H1 (cell line): ENCODE measurements around the gene SH3GL2. TPM values are rescaled to one million over a fixed set of nuclear protein-coding genes. Genes with fewer than 3 reads are reported as not detected.

Experiments
- CTCF ChIA-PET: fragments of 300-600 bp; sonication (Branson Sonifier 250); formaldehyde crosslinking; loops from one replicate; lab custom pipeline; 2021; ENCODE audit not compliant: partially characterized antibody; lab: Charles Lee
- POLR2A ChIA-PET: fragments of 300-600 bp; sonication (Branson Sonifier 250); formaldehyde crosslinking; loops from one replicate; lab custom pipeline; 2021; ENCODE audit warnings: inconsistent platforms; ENCODE audit not compliant: partially characterized antibody; lab: Charles Lee
- DNase-seq, 2 experiments: peaks; one replicate each; pipeline versions ENCODE4 v3.0.0 to v3.0.0-alpha.2; 2010 to 2022; ENCODE audit warnings: low spot score in 2 of 2, low read depth in 1 of 2, mixed read lengths in 1 of 2
- FAIRE-seq: peaks from 2 replicates; lab custom pipeline; 2011; peaks lifted over from hg19 to GRCh38; lab: Jason Lieb, UNC
- H2AFZ ChIP-seq: 2 replicates; pipeline ENCODE4 v1.8.1; 2012; ENCODE audit warnings: low read length, inconsistent platforms
- H2AK5ac ChIP-seq: 2 replicates; pipeline ENCODE4 v1.6.1; 2013; ENCODE audit warnings: low read depth, low read length
- H2BK120ac ChIP-seq: replicated peaks from 2 replicates; pipeline ENCODE3; 2013; ENCODE audit warnings: low read depth, low read length, inconsistent platforms
- H2BK12ac ChIP-seq: 2 replicates; pipeline ENCODE4 v1.6.1; 2013; ENCODE audit warnings: low read depth, low read length
- H2BK15ac ChIP-seq: 2 replicates; pipeline ENCODE4 v1.6.1; 2013; ENCODE audit warnings: low read length
- H2BK20ac ChIP-seq: 2 replicates; pipeline ENCODE4 v1.6.1; 2013; ENCODE audit warnings: low read length
- H2BK5ac ChIP-seq: 2 replicates; pipeline ENCODE4 v1.6.1; 2013; ENCODE audit warnings: low read depth, low read length
- H3K14ac ChIP-seq: 2 replicates; pipeline ENCODE4 v1.6.1; 2013; ENCODE audit warnings: inconsistent platforms; ENCODE audit not compliant: insufficient read length
- H3K18ac ChIP-seq: 2 replicates; pipeline ENCODE4 v1.6.1; 2013; ENCODE audit warnings: low read length; ENCODE audit errors: extremely low read depth
- H3K23ac ChIP-seq: 2 replicates; pipeline ENCODE4 v1.6.1; 2013; ENCODE audit warnings: inconsistent platforms; ENCODE audit not compliant: insufficient read length
- H3K23me2 ChIP-seq: 2 replicates; pipeline ENCODE4 v1.6.1; 2013; ENCODE audit warnings: low read depth, low read length
- H3K27ac ChIP-seq: 2 replicates; pipeline ENCODE4 v1.6.1; 2011; ENCODE audit warnings: low read depth, low read length, inconsistent platforms
- H3K27me3 ChIP-seq, 4 experiments: replicated peaks in 1 of 4; 1 replicate in 1 of 4; 2 replicates in 3 of 4; pipeline versions ENCODE4 v1.6.1 to v1.8.1; 2011 to 2013; ENCODE audit warnings: low read length in 3 of 4, mild to moderate bottlenecking in 3 of 4, inconsistent platforms in 2 of 4, mixed read lengths in 2 of 4, moderate library complexity in 1 of 4; ENCODE audit not compliant: control insufficient read depth in 3 of 4, insufficient read depth in 3 of 4; ENCODE audit errors: extremely low read depth in 1 of 4
- H3K36me3 ChIP-seq, 4 experiments: 2 replicates each; pipeline versions ENCODE4 v1.6.1 to v1.8.1; 2011 to 2013; ENCODE audit warnings: mild to moderate bottlenecking in 4 of 4, low read length in 3 of 4, moderate library complexity in 2 of 4, control low read depth in 1 of 4, inconsistent platforms in 1 of 4; ENCODE audit not compliant: insufficient read depth in 4 of 4, control insufficient read depth in 2 of 4
- H3K4ac ChIP-seq: replicated peaks from 2 replicates; pipeline ENCODE3; 2013; ENCODE audit warnings: low read length, low read depth, mixed read lengths, inconsistent platforms; ENCODE audit not compliant: insufficient read length
- H3K4me1 ChIP-seq, 4 experiments: replicated peaks in 1 of 4; 1 replicate in 1 of 4; 2 replicates in 3 of 4; pipeline versions ENCODE4 v1.6.1 to v1.8.1; 2011 to 2013; ENCODE audit warnings: low read length in 3 of 4, inconsistent platforms in 2 of 4, mixed read lengths in 1 of 4; ENCODE audit not compliant: insufficient read depth in 4 of 4, control insufficient read depth in 3 of 4
- H3K4me2 ChIP-seq, 2 experiments: 2 replicates each; pipeline versions ENCODE4 v1.6.1 to v1.8.1; 2011 to 2013; ENCODE audit warnings: low read depth in 2 of 2, low read length in 2 of 2, control low read depth in 1 of 2, inconsistent platforms in 1 of 2, mild to moderate bottlenecking in 1 of 2; ENCODE audit not compliant: insufficient read depth in 1 of 2
- H3K4me3 ChIP-seq, 4 experiments: fragments of 200-600, 300-600 bp in 1 of 4; sonication (generic), shearing (Covaris generic), sonication (Bioruptor Twin) in 1 of 4; 2 replicates each; pipeline versions ENCODE4 v1.5.1 to v1.8.1; 2011 to 2016; ENCODE audit warnings: low read length in 4 of 4, low read depth in 3 of 4, control low read depth in 2 of 4, inconsistent platforms in 2 of 4, mild to moderate bottlenecking in 2 of 4, mixed read lengths in 1 of 4, moderate library complexity in 1 of 4; ENCODE audit not compliant: insufficient read depth in 2 of 4; ENCODE audit errors: extremely low read depth in 1 of 4
- H3K56ac ChIP-seq: replicated peaks from 2 replicates; pipeline ENCODE3; 2013; ENCODE audit warnings: low read depth, mild to moderate bottlenecking, mixed read lengths, low read length, inconsistent platforms; ENCODE audit not compliant: insufficient read length
- H3K79me1 ChIP-seq: 2 replicates; pipeline ENCODE4 v1.6.1; 2013; ENCODE audit warnings: low read depth, low read length, control low read depth
- H3K79me2 ChIP-seq, 2 experiments: 2 replicates each; pipeline versions ENCODE4 v1.6.1 to v1.8.1; 2012 to 2013; ENCODE audit warnings: low read length in 2 of 2, mild to moderate bottlenecking in 2 of 2, inconsistent platforms in 1 of 2; ENCODE audit not compliant: insufficient read depth in 2 of 2, control insufficient read depth in 1 of 2
- H3K9ac ChIP-seq, 4 experiments: replicated peaks in 1 of 4; 1 replicate in 1 of 4; 2 replicates in 3 of 4; pipeline versions ENCODE4 v1.6.1 to v1.8.1; 2011 to 2013; ENCODE audit warnings: low read depth in 3 of 4, low read length in 3 of 4, control low read depth in 2 of 4, mild to moderate bottlenecking in 2 of 4, moderate library complexity in 2 of 4, inconsistent platforms in 1 of 4; ENCODE audit errors: extremely low read depth in 1 of 4
- H3K9me3 ChIP-seq, 2 experiments: 2 replicates each; pipeline versions ENCODE4 v1.6.1 to v1.8.1; 2012 to 2013; ENCODE audit warnings: mild to moderate bottlenecking in 2 of 2, moderate library complexity in 2 of 2, control low read depth in 1 of 2, inconsistent platforms in 1 of 2, low read depth in 1 of 2, low read length in 1 of 2, mixed read lengths in 1 of 2; ENCODE audit not compliant: insufficient read depth in 2 of 2
- H4K20me1 ChIP-seq, 2 experiments: replicated peaks in 1 of 2; 2 replicates each; pipeline versions ENCODE3 to v1.8.1; 2011 to 2013; ENCODE audit warnings: inconsistent platforms in 2 of 2, low read length in 2 of 2, mild to moderate bottlenecking in 1 of 2; ENCODE audit not compliant: insufficient read depth in 2 of 2, control insufficient read depth in 1 of 2
- H4K5ac ChIP-seq: 2 replicates; pipeline ENCODE4 v1.6.1; 2013; ENCODE audit warnings: low read length, low read depth, mixed read lengths, inconsistent platforms; ENCODE audit not compliant: insufficient read length
- H4K8ac ChIP-seq: 2 replicates; pipeline ENCODE4 v1.8.0; 2013; ENCODE audit warnings: mild to moderate bottlenecking, moderate library complexity, low read length, inconsistent platforms; ENCODE audit not compliant: insufficient read depth; ENCODE audit errors: extremely low read depth
- H4K91ac ChIP-seq: replicated peaks from 2 replicates; pipeline ENCODE3; 2013; ENCODE audit warnings: low read length, mixed read lengths, inconsistent platforms; ENCODE audit not compliant: insufficient read length
- ATF2 ChIP-seq: IDR thresholded peaks from 2 replicates; pipeline ENCODE4 v1.6.1; 2012; ENCODE audit warnings: low read length, inconsistent platforms
- E2F6 ChIP-seq: IDR thresholded peaks from 2 replicates; pipeline ENCODE4 v1.6.1; 2012; ENCODE audit warnings: inconsistent platforms
- EGR1 ChIP-seq: IDR thresholded peaks from 2 replicates; pipeline ENCODE4 v1.6.1; 2011; ENCODE audit warnings: low read depth, low read length, borderline replicate concordance
- JUND ChIP-seq: IDR thresholded peaks from 2 replicates; pipeline ENCODE4 v1.6.1; 2011; ENCODE audit warnings: mild to moderate bottlenecking, improper control_type of control experiment, low read length
- POU5F1 ChIP-seq: IDR thresholded peaks from 2 replicates; pipeline ENCODE4 v1.6.1; 2011; ENCODE audit warnings: low read depth, mild to moderate bottlenecking, low read length, moderate library complexity
- SIN3A ChIP-seq, 2 experiments: IDR thresholded peaks in 1 of 2; conservative IDR thresholded peaks in 1 of 2; 2 replicates each; pipeline ENCODE4 v1.6.1; 2011 to 2012; ENCODE audit warnings: low read length in 2 of 2, improper control_type of control experiment in 1 of 2, low read depth in 1 of 2, mild to moderate bottlenecking in 1 of 2
- SIX5 ChIP-seq: IDR thresholded peaks from 2 replicates; pipeline ENCODE4 v1.6.1; 2011; ENCODE audit warnings: mild to moderate bottlenecking, low read depth, low read length
- YY1 ChIP-seq: IDR thresholded peaks from 2 replicates; pipeline ENCODE4 v1.6.1; 2011; ENCODE audit warnings: low read depth, mild to moderate bottlenecking, low read length
- WGBS, 2 experiments: shearing (Covaris generic) in 1 of 2; methylation state at CpG; one replicate each; pipeline versions ENCODE4 v1.1.6 to v1.1.7; 2013 to 2015; ENCODE audit warnings: low lambda C conversion rate in 2 of 2, mixed read lengths in 2 of 2, inconsistent platforms in 1 of 2, low coverage in 1 of 2, missing lambda C conversion rate in 1 of 2; ENCODE audit not compliant: insufficient replicate concordance in 2 of 2, insufficient coverage in 1 of 2, insufficient read length in 1 of 2; ENCODE audit errors: extremely low coverage in 1 of 2, missing lambda C conversion rate in 1 of 2; 5-methylcytosine and 5-hydroxymethylcytosine counted together
- polyA plus RNA-seq, 7 experiments: library from polyadenylated mRNA; depleted of rRNA in 3 of 7; stranded (reverse) in 5 of 7; unstranded in 2 of 7; fragments of >200 nt in 5 of 7; fragments of 200-250 nt in 2 of 7; gene quantifications; 1 replicate in 5 of 7; 2 replicates in 1 of 7; 4 replicates in 1 of 7; pipeline versions ENCODE4 v1.2.1 to v1.2.3, GENCODE V29; 2011 to 2013; ENCODE audit warnings: missing spikeins in 2 of 7, mixed read lengths in 2 of 7
- total RNA-seq: library from RNA; stranded (reverse); fragmentation: NEBNext Ultra II Directional; extraction: Animal tissue kit (Norgen Biotek cat#: 25700); gene quantifications from 2 replicates; pipeline ENCODE4 v1.2.1, GENCODE V29; 2021
- TF ChIP-seq, protein P1 (sequence below): IDR thresholded peaks from 2 replicates; pipeline ENCODE4 v1.6.1; 2012; ENCODE audit warnings: inconsistent platforms

Gene SH3GL2
- total and polyA plus RNA-seq, 2 of the 8 experiments (the other 6 are each of a cell fraction or from before 2014, with no cell fraction given), result 4.7 to 5.3 TPM

GRCh38 chr9:17825265-17825659 is 246.4 kb downstream of the SH3GL2 start:
- no peak overlapping the region for H2BK15ac ChIP-seq
- no peaks in the 10 kb centered on the region for H3K79me2 ChIP-seq
- no peak overlapping the region for H3K27ac ChIP-seq
- H4K20me1 ChIP-seq, result no peaks in the 10 kb centered on the region
- H2BK120ac ChIP-seq, result no peak overlapping the region
- ChIA-PET CTCF (interaction anchor here (0.7 to 2.2 kb wide), 9 partner anchors 9 to 318 kb away, joined by 3 to 4 read pairs (median 3); no protein-coding TSS in a partner anchor), POLR2A (no interaction called here)
- H3K14ac ChIP-seq, result no peak overlapping the region
- H3K79me1 ChIP-seq, result no peaks in the 10 kb centered on the region
- no peak overlapping the region for H3K9ac ChIP-seq
- H2AFZ ChIP-seq, result no peak overlapping the region
- H3K4ac ChIP-seq, result no peak overlapping the region
- peak overlapping the region; percentile 20; the same call in 1 of the 2 replicates for H3K18ac ChIP-seq
- H3K9me3 ChIP-seq, result no peaks in the 10 kb centered on the region
- no peak overlapping the region for H2BK12ac ChIP-seq
- TF ChIP-seq SIN3A (conservative IDR thresholded peaks at IDR 0.05 in 1 of 2, IDR thresholded peaks at IDR 0.05 in 1 of 2; ENCODE audit: low read depth in 1 of 2, low read length in 2 of 2) (no peak), JUND (no peak), SIX5 (no peak), ATF2 (no peak), YY1 (no peak), POU5F1 (no peak), EGR1 (no peak), E2F6 (no peak)
- TF ChIP-seq, protein P1, sequence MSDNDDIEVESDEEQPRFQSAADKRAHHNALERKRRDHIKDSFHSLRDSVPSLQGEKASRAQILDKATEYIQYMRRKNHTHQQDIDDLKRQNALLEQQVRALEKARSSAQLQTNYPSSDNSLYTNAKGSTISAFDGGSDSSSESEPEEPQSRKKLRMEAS, result no peak
- H3K4me2 ChIP-seq, result no peak overlapping the region
- H3K23ac ChIP-seq, result no peak overlapping the region
- H4K91ac ChIP-seq, result no peak overlapping the region
- H3K23me2 ChIP-seq, result no peaks in the 10 kb centered on the region
- no peaks in the 10 kb centered on the region for H3K36me3 ChIP-seq
- 91% methylated on average over 1 of the region's 1 CpG; no CpG with 5 or more reads in 1 of the 2 experiments for WGBS, 2 experiments
- H3K4me3 ChIP-seq, result no peak overlapping the region
- H4K8ac ChIP-seq, result no peak overlapping the region
- no peak for FAIRE-seq
- no peak for DNase-seq
- no peak overlapping the region for H2BK5ac ChIP-seq
- no peak overlapping the region for H2AK5ac ChIP-seq
- no peak overlapping the region for H3K56ac ChIP-seq
- no peaks in the 10 kb centered on the region; a peak in 2 of 7 replicates for H3K27me3 ChIP-seq
- no peak overlapping the region for H2BK20ac ChIP-seq
- H3K4me1 ChIP-seq, result peaks cover 0 to 6% (median 2%) of the 10 kb centered on the region in 4 experiments; a peak in 4 of 7 replicates
- H4K5ac ChIP-seq, result no peak overlapping the region
